ENCODE measurements around the gene SLC15A4. TPM values are rescaled to one million over a fixed set of nuclear protein-coding genes. Genes with fewer than 3 reads are reported as not detected.
"Not testable (repeated sequence)": the region's sequence is repeated elsewhere in the genome, so short reads cannot be mapped to it uniquely, and the experiment has no call there.

SLC15A4 gene
- total RNA-seq, 1 experiment from 2014 or later: 47.6 TPM

GRCh38 chr12:128814411-128815261 is 9.1 kb downstream of the SLC15A4 start:
- no peak for DNase-seq (ENCODE audit: low read depth)

GRCh38 chr12:128813883-128814282 is 9.9 kb downstream of the SLC15A4 start:
- peak; percentile 39 for DNase-seq (ENCODE audit: low read depth)

- peak; percentile 73 for DNase-seq (ENCODE audit: low read depth)
Measured at GRCh38 chr12:128813392-128813791, 10.4 kb downstream of the SLC15A4 start.

- no peak for DNase-seq (ENCODE audit: low read depth)
Measured at GRCh38 chr12:128811806-128812205, 12.0 kb downstream of the SLC15A4 start.

GRCh38 chr12:128810182-128811127 is 13.3 kb downstream of the SLC15A4 start:
- peak; percentile 65 for DNase-seq (ENCODE audit: low read depth)

- no peak for DNase-seq (ENCODE audit: low read depth)
Measured at GRCh38 chr12:128808651-128809050, 15.1 kb downstream of the SLC15A4 start.

GRCh38 chr12:128807161-128807724 is 16.5 kb downstream of the SLC15A4 start:
- DNase-seq (ENCODE audit: low read depth): no peak

GRCh38 chr12:128806573-128806972 is 17.2 kb downstream of the SLC15A4 start:
- DNase-seq (ENCODE audit: low read depth): no peak

GRCh38 chr12:128805406-128805805 is 18.4 kb downstream of the SLC15A4 start:
- not testable (repeated sequence) for DNase-seq (ENCODE audit: low read depth)

- no peak for DNase-seq (ENCODE audit: low read depth)
Measured at GRCh38 chr12:128804762-128805161, 19.0 kb downstream of the SLC15A4 start.

- DNase-seq (ENCODE audit: low read depth): no peak
Measured at GRCh38 chr12:128803788-128804187, 20.0 kb downstream of the SLC15A4 start.

GRCh38 chr12:128802756-128803155 is 21.0 kb downstream of the SLC15A4 start:
- no peak for DNase-seq (ENCODE audit: low read depth)

GRCh38 chr12:128801879-128802391 is 21.8 kb downstream of the SLC15A4 start:
- peak; percentile 62 for DNase-seq (ENCODE audit: low read depth)

GRCh38 chr12:128800606-128801005 is 23.2 kb downstream of the SLC15A4 start:
- no peak for DNase-seq (ENCODE audit: low read depth)

- no peak for DNase-seq (ENCODE audit: low read depth)
Measured at GRCh38 chr12:128798571-128799341, 25.0 kb downstream of the SLC15A4 start.

- DNase-seq (ENCODE audit: low read depth): peak; percentile 75
Measured at GRCh38 chr12:128797119-128798118, 26.3 kb downstream of the SLC15A4 start.

GRCh38 chr12:128796439-128797118 is 27.2 kb downstream of the SLC15A4 start:
- DNase-seq (ENCODE audit: low read depth): no peak

GRCh38 chr12:128795530-128796361 is 28.0 kb downstream of the SLC15A4 start:
- DNase-seq (ENCODE audit: low read depth): no peak

Measured in LHCN-M2 (cell line).